ENCODE results near the gene HACD4. TPM values are rescaled to one million over a fixed set of nuclear protein-coding genes. Genes with fewer than 3 reads are reported as not detected.

The HACD4 gene
- total and polyA plus RNA-seq, 2 of the 13 experiments (the other 11 are each of a cell fraction or from before 2014, with no cell fraction given) = not detected

- intact Hi-C loops (cut with micrococcal nuclease; ENCODE audit: unreplicated experiment) (no loop called here), in situ Hi-C loops (cut with HindIII; ENCODE audit: extremely low pct_ligation_motif_present, low pct_unique_long_range_greater_than_20kb) (no loop called here)
- Histone ChIP-seq H3K4me3 (replicated peaks in 1 of 3; ENCODE audit: insufficient read depth in 1 of 3, low read depth in 2 of 3, low read length in 3 of 3) (no peak overlapping the region), H3K9ac (ENCODE audit: insufficient read depth, low read depth, low read length) (no peak overlapping the region), H3K27me3 (ENCODE audit: control insufficient read depth in 1 of 2, insufficient read depth in 2 of 2, low read length in 2 of 2) (no peaks in the 10 kb centered on the region), H4K20me1 (ENCODE audit: insufficient read depth, low read length) (no peaks in the 10 kb centered on the region), H3K4me1 (ENCODE audit: insufficient read depth, low read length) (no peaks in the 10 kb centered on the region), H3K27ac (ENCODE audit: extremely low read length, insufficient read depth, low read length) (no peak overlapping the region), H3K4me2 (ENCODE audit: low read depth, low read length) (no peak overlapping the region), H3K79me2 (ENCODE audit: insufficient read depth, low read length) (no peaks in the 10 kb centered on the region), H3K9me3 (ENCODE audit: low read length) (no peaks in the 10 kb centered on the region), H2AFZ (ENCODE audit: low read length) (no peak overlapping the region), H3K36me3 (replicated peaks in 1 of 2; ENCODE audit: control insufficient read depth in 1 of 2, insufficient read depth in 2 of 2, low read length in 2 of 2) (no peaks in the 10 kb centered on the region)
- ATAC-seq = no peak
- no peak for DNase-seq (ENCODE audit: low spot score)
- ChIA-PET CTCF (ENCODE audit: low intra/inter-chr PET ratio, low total read pairs) (no interaction called here), POLR2A (no interaction called here)
- BruUV-seq (replicated peaks) = no TSS peak
- no peak for FAIRE-seq
- 2% methylated on average over 4 of the region's 4 CpGs for WGBS (ENCODE audit: low lambda C conversion rate)
- TF ChIP-seq E2F1 (CRISPR knock-in tag; IDR thresholded peaks at IDR 0.05) (no peak), ZNF260 (CRISPR knock-in tag; IDR thresholded peaks at IDR 0.05; ENCODE audit: borderline replicate concordance, low read depth) (no peak), ZNF33A (CRISPR knock-in tag; IDR thresholded peaks at IDR 0.05; ENCODE audit: borderline replicate concordance) (no peak), HOXD1 (CRISPR knock-in tag; IDR thresholded peaks at IDR 0.05) (no peak), MBNL3 (CRISPR knock-in tag; conservative IDR thresholded peaks at IDR 0.05) (no peak), ZMAT5 (CRISPR knock-in tag; IDR thresholded peaks at IDR 0.05; ENCODE audit: borderline replicate concordance, low read depth) (no peak), PRMT3 (CRISPR knock-in tag; IDR thresholded peaks at IDR 0.05; ENCODE audit: borderline replicate concordance, low read depth) (no peak), CENPX (CRISPR knock-in tag; IDR thresholded peaks at IDR 0.05) (no peak), IKZF5 (CRISPR knock-in tag; IDR thresholded peaks at IDR 0.05) (no peak), TCF7 (IDR thresholded peaks at IDR 0.05; ENCODE audit: low read depth) (no peak), MLXIP (CRISPR knock-in tag; IDR thresholded peaks at IDR 0.05; ENCODE audit: borderline replicate concordance) (no peak), U2AF2 (IDR thresholded peaks at IDR 0.05; ENCODE audit: low read depth, low read length) (no peak), HMGXB3 (CRISPR knock-in tag; IDR thresholded peaks at IDR 0.05; ENCODE audit: borderline replicate concordance) (no peak)
These were observed 11.0 kb upstream of the HACD4 start for GRCh38 chr9:21042466-21042865.
